Pancreas (tissue), 10 donors: Measurements from ENCODE around the gene SRRD. TPM values are rescaled to one million over a fixed set of nuclear protein-coding genes. Genes with fewer than 3 reads are reported as not detected.
A peak's percentile ranks its signal among the peaks of the same experiment; 100 is the strongest.
"Not testable (repeated sequence)": the region's sequence is repeated elsewhere in the genome, so short reads cannot be mapped to it uniquely, and the experiment has no call there.

Experiments
- ATAC-seq, 4 donors: fragments of 200-7000 bp; cut with Tn5 transposase; one replicate each; pipeline versions ENCODE4 v1.8.0 to v1.9.1; 2020; ENCODE audit warnings: mild to moderate bottlenecking in 4 of 4, moderate library complexity in 4 of 4
- DNase-seq, 6 donors: peaks; one replicate each; pipeline ENCODE4 v3.0.0-alpha.2; 2020
- FAIRE-seq: peaks from 2 replicates; lab custom pipeline; 2012; peaks lifted over from hg19 to GRCh38; lab: Jason Lieb, UNC
- H3K27ac ChIP-seq, 4 donors: fragments of 200-600 bp; sonication (generic); 1 replicate in 3 of 4; 2 replicates in 1 of 4; pipeline versions ENCODE4 v1.5.0 to v1.8.0; 2020
- H3K27me3 ChIP-seq, 4 donors: fragments of 200-600 bp; one replicate each; pipeline ENCODE4 v1.8.0; 2021
- H3K36me3 ChIP-seq, 3 donors: fragments of 200-600 bp; sonication (generic) in 1 of 3; one replicate each; pipeline versions ENCODE4 v1.5.0 to v1.8.0; 2020 to 2021
- H3K4me1 ChIP-seq, 3 donors: fragments of 200-600 bp; one replicate each; pipeline ENCODE4 v1.8.0; 2021
- H3K4me3 ChIP-seq, 4 donors: fragments of 200-600 bp; sonication (generic) in 2 of 4; one replicate each; pipeline versions ENCODE4 v1.5.0 to v1.8.0; 2020 to 2021
- H3K9me3 ChIP-seq, 4 donors: fragments of 200-600 bp; one replicate each; pipeline ENCODE4 v1.8.0; 2021
- CTCF ChIP-seq, 4 donors: fragments of 200-600 bp; sonication (generic) in 3 of 4; IDR thresholded peaks; one replicate each; pipeline versions ENCODE4 v1.5.0 to v1.8.0; 2021; ENCODE audit warnings: antibody characterized with exemption in 4 of 4
- WGBS, 2 donors: extraction: QIAGEN DNeasy Blood & Tissue Kit; methylation state at CpG; one replicate each; pipeline ENCODE4 v1.1.7; 2013; 5-methylcytosine and 5-hydroxymethylcytosine counted together
- intact Hi-C, 3 donors: fragments of 100-400 bp; cut with DNase I; formaldehyde crosslinking; loops; one replicate each; pipeline versions ENCODE4 v1.11.1 to v1.14.2; 2022
- polyA plus RNA-seq, 2 donors: library from polyadenylated mRNA; stranded (reverse); fragments of 200-250 nt; gene quantifications; one replicate each; pipeline ENCODE4 v1.2.3, GENCODE V29; 2013
- total RNA-seq, 6 donors: library from RNA; stranded (reverse); fragmentation: NEBNext Ultra II Directional in 4 of 6; extraction: Animal tissue kit (Norgen Biotek cat#: 25700) in 4 of 6; gene quantifications; one replicate each; pipeline versions ENCODE4 v1.2.1 to v1.2.4, GENCODE V29; 2021 to 2023
- donor health status: healthy with polysubstance abuse.
- donor health status: DM: no; HTN: no; CAD: no; lungs with moderate emphysema.
- donor health status: DM: no; HTN: no; CAD: no.
- donor health status: control.
- donor health status: control.
- donor health status: Bipolar disorder and iron deficiency.
- donor health status: DM: yes; HTN: yes; CAD: no.
- donor health status: DM: no; HTN: no; CAD: no.
- donor health status: DM: no; HTN: no; CAD: no.
- donor health status: DM: yes; HTN: yes; CAD: no.

SRRD gene
- total and polyA plus RNA-seq, 8 donors, result 6.3 to 13.6 (median 10.8) TPM

GRCh38 chr22:26525946-26526564 is 42.4 kb downstream of the SRRD start:
- peak overlapping the region in 1 of 4 donors; percentile 78 for H3K27ac ChIP-seq
- FAIRE-seq (no peak), ATAC-seq (no peak), DNase-seq (no peak)
- no peaks in the 10 kb centered on the region for H3K9me3 ChIP-seq
- intact Hi-C loops, result no loop called here
- 63 to 64% methylated on average over 7 of the region's 7 CpGs for WGBS, 2 donors
- H3K36me3 ChIP-seq, result peaks cover 0 to 30% (median 0%) of the 10 kb centered on the region in 3 donors
- H3K4me3 ChIP-seq, result no peak overlapping the region
- H3K27me3 ChIP-seq, result no peaks in the 10 kb centered on the region
- peaks cover 0 to 16% (median 2%) of the 10 kb centered on the region in 3 donors for H3K4me1 ChIP-seq
- TF ChIP-seq CTCF (IDR thresholded peaks at IDR 0.05), result no peak

GRCh38 chr22:26527167-26527566 is 43.5 kb downstream of the SRRD start:
- 51 to 52% methylated on average over 3 of the region's 3 CpGs for WGBS, 2 donors
- Histone ChIP-seq H3K4me1 (peaks cover 0 to 16% (median 2%) of the 10 kb centered on the region in 3 donors), H3K27me3 (no peaks in the 10 kb centered on the region), H3K9me3 (no peaks in the 10 kb centered on the region), H3K27ac (peak overlapping the region in 2 of 4 donors; percentile 24 to 78), H3K4me3 (no peak overlapping the region), H3K36me3 (peaks cover 0 to 34% (median 0%) of the 10 kb centered on the region in 3 donors)
- no peak for DNase-seq
- no peak for ATAC-seq
- TF ChIP-seq CTCF (IDR thresholded peaks at IDR 0.05), result no peak
- no peak for FAIRE-seq
- intact Hi-C loops, result no loop called here

- peaks cover 0 to 16% (median 2%) of the 10 kb centered on the region in 3 donors for H3K4me1 ChIP-seq
- TF ChIP-seq CTCF (IDR thresholded peaks at IDR 0.05), result no peak
- intact Hi-C loops, result no loop called here
- H3K27me3 ChIP-seq, result no peaks in the 10 kb centered on the region
- H3K4me3 ChIP-seq, result no peak overlapping the region
- DNase-seq, result no peak
- no peak for FAIRE-seq
- no peaks in the 10 kb centered on the region for H3K9me3 ChIP-seq
- ATAC-seq, result peak in 1 of 4 donors; percentile 9
- peak overlapping the region in 2 of 4 donors; percentile 34 to 78 for H3K27ac ChIP-seq
- 59 to 67% methylated on average over 15 of the region's 15 CpGs for WGBS, 2 donors
- peaks cover 0 to 40% (median 0%) of the 10 kb centered on the region in 3 donors for H3K36me3 ChIP-seq
These were observed 44.1 kb downstream of the SRRD start for GRCh38 chr22:26527574-26528465.

GRCh38 chr22:26528518-26528917 is 44.8 kb downstream of the SRRD start:
- intact Hi-C loops, ATAC-seq, FAIRE-seq, H3K9me3 ChIP-seq, H3K27me3 ChIP-seq, H3K4me3 ChIP-seq: not testable (repeated sequence)
- Histone ChIP-seq H3K27ac (peak overlapping the region in 2 of 4 donors; percentile 56 to 78), H3K4me1 (peaks cover 0 to 16% (median 2%) of the 10 kb centered on the region in 3 donors), H3K36me3 (peaks cover 0 to 41% (median 0%) of the 10 kb centered on the region in 3 donors)
- DNase-seq, result peak in 1 of 6 donors; percentile 56
- WGBS, 2 donors, result 51 to 52% methylated on average over 9 of the region's 9 CpGs

GRCh38 chr22:26529345-26529744 is 45.7 kb downstream of the SRRD start:
- H3K27me3 ChIP-seq, result no peaks in the 10 kb centered on the region
- TF ChIP-seq CTCF (IDR thresholded peaks at IDR 0.05), result no peak
- FAIRE-seq (no peak), ATAC-seq (peak; percentile 75 to 84 (median 78)), DNase-seq (peak in 4 of 6 donors; percentile 51 to 74 (median 64))
- peaks cover 0 to 41% (median 0%) of the 10 kb centered on the region in 3 donors for H3K36me3 ChIP-seq
- no peaks in the 10 kb centered on the region for H3K9me3 ChIP-seq
- WGBS, 2 donors, result 23 to 30% methylated on average over 2 of the region's 2 CpGs
- no peak overlapping the region for H3K4me3 ChIP-seq
- H3K4me1 ChIP-seq, result peaks cover 0 to 16% (median 2%) of the 10 kb centered on the region in 3 donors
- intact Hi-C loops, result no loop called here
- peak overlapping the region in 3 of 4 donors; percentile 49 to 78 (median 56) for H3K27ac ChIP-seq
